HepG2 (cell line): ENCODE data around the gene MYCBPAP. TPM values are rescaled to one million over a fixed set of nuclear protein-coding genes. Genes with fewer than 3 reads are reported as not detected.

Experiments
- BORCS8-MEF2B ChIP-seq: sonication (generic); formaldehyde crosslinking; IDR thresholded peaks from 2 replicates; pipeline ENCODE4 v1.8.0; 2022; ENCODE audit warnings: mild to moderate bottlenecking, missing genetic modification reagents
- EHMT2 ChIP-seq: fragments of 200-600 bp; sonication (generic); IDR thresholded peaks from 2 replicates; pipeline ENCODE4 v1.7.0; 2017; ENCODE audit warnings: antibody characterized with exemption, low read depth, low read length, borderline replicate concordance
- ELF4 ChIP-seq: sonication (generic); formaldehyde crosslinking; IDR thresholded peaks from 2 replicates; pipeline ENCODE4 v1.5.0; 2020; ENCODE audit warnings: missing genetic modification reagents, mild to moderate bottlenecking, moderate library complexity, borderline replicate concordance
- FLYWCH1 ChIP-seq: sonication (generic); formaldehyde crosslinking; IDR thresholded peaks from 2 replicates; pipeline ENCODE4 v1.8.1; 2023; ENCODE audit warnings: mild to moderate bottlenecking, missing genetic modification reagents
- FUBP1 ChIP-seq: sonication (generic); formaldehyde crosslinking; IDR thresholded peaks from 2 replicates; pipeline ENCODE4 v1.5.1; 2020; ENCODE audit warnings: missing genetic modification reagents, mild to moderate bottlenecking, borderline replicate concordance
- HDAC1 ChIP-seq: sonication (generic); formaldehyde crosslinking; IDR thresholded peaks from 2 replicates; pipeline ENCODE4 v1.5.1; 2020; ENCODE audit warnings: mild to moderate bottlenecking, missing genetic modification reagents
- ISL2 ChIP-seq: sonication (generic); formaldehyde crosslinking; IDR thresholded peaks from 2 replicates; pipeline ENCODE4 v1.5.0; 2020; ENCODE audit warnings: missing genetic modification reagents
- KMT2B ChIP-seq: IDR thresholded peaks from 2 replicates; pipeline ENCODE4 v1.6.1; 2016; ENCODE audit warnings: missing genetic modification reagents, missing compliant biosample characterization
- MAFG ChIP-seq: sonication (generic); formaldehyde crosslinking; IDR thresholded peaks from 2 replicates; pipeline ENCODE4 v1.5.1; 2020; ENCODE audit warnings: mild to moderate bottlenecking, missing genetic modification reagents
- MAZ ChIP-seq, 2 experiments: sonication (generic) in 1 of 2; formaldehyde crosslinking in 1 of 2; IDR thresholded peaks; 2 replicates each; pipeline versions ENCODE4 v1.5.0 to v1.6.1; 2012 to 2020; ENCODE audit warnings: low read depth in 2 of 2, mild to moderate bottlenecking in 2 of 2, borderline replicate concordance in 1 of 2, improper control_type of control experiment in 1 of 2, low read length in 1 of 2, missing genetic modification reagents in 1 of 2, moderate library complexity in 1 of 2
- NFATC3 ChIP-seq: sonication (generic); formaldehyde crosslinking; IDR thresholded peaks from 2 replicates; pipeline ENCODE4 v1.5.1; 2020; ENCODE audit warnings: mild to moderate bottlenecking, missing genetic modification reagents
- POLR2AphosphoS2 ChIP-seq: IDR thresholded peaks from 2 replicates; pipeline ENCODE4 v1.6.1; 2011; ENCODE audit warnings: low read depth, low read length, improper control_type of control experiment
- SIX1 ChIP-seq: sonication (generic); formaldehyde crosslinking; IDR thresholded peaks from 2 replicates; pipeline ENCODE4 v1.4.0; 2020; ENCODE audit warnings: missing genetic modification reagents, borderline replicate concordance
- SOX6 ChIP-seq, 2 experiments: fragments of 450-650 bp in 1 of 2; sonication (generic) in 1 of 2; formaldehyde crosslinking in 1 of 2; IDR thresholded peaks; 2 replicates each; pipeline versions ENCODE4 v1.4.0 to v1.6.1; 2017 to 2020; ENCODE audit warnings: antibody characterized with exemption in 1 of 2, mild to moderate bottlenecking in 1 of 2, missing genetic modification reagents in 1 of 2
- TAF15 ChIP-seq: fragments of 200-400 bp; formaldehyde crosslinking; IDR thresholded peaks from one replicate; pipeline ENCODE4 v1.6.1; 2018; ENCODE audit warnings: mild to moderate bottlenecking, low read depth, low read length; ENCODE audit not compliant: poor library complexity, severe bottlenecking
- THAP8 ChIP-seq: sonication (generic); formaldehyde crosslinking; IDR thresholded peaks from 2 replicates; pipeline ENCODE4 v1.5.1; 2020; ENCODE audit warnings: missing genetic modification reagents, mild to moderate bottlenecking, borderline replicate concordance
- ZBTB44 ChIP-seq: sonication (generic); formaldehyde crosslinking; IDR thresholded peaks from 2 replicates; pipeline ENCODE4 v1.4.0; 2020; ENCODE audit warnings: missing genetic modification reagents
- ZFAT ChIP-seq: sonication (generic); formaldehyde crosslinking; conservative IDR thresholded peaks from 2 replicates; pipeline ENCODE4 v1.8.1; 2023; ENCODE audit warnings: missing genetic modification reagents, inconsistent platforms
- ZNF124 ChIP-seq: sonication (generic); formaldehyde crosslinking; IDR thresholded peaks from 2 replicates; pipeline ENCODE4 v1.4.0; 2020; ENCODE audit warnings: missing genetic modification reagents
- ZNF205 ChIP-seq: IDR thresholded peaks from 2 replicates; pipeline ENCODE4 v1.6.1; 2018; ENCODE audit warnings: missing biosample characterization, missing genetic modification reagents
- ZNF317 ChIP-seq: sonication (generic); formaldehyde crosslinking; IDR thresholded peaks from 2 replicates; pipeline ENCODE4 v1.5.0; 2020; ENCODE audit warnings: mild to moderate bottlenecking, missing genetic modification reagents
- ZNF331 ChIP-seq: sonication (generic); formaldehyde crosslinking; IDR thresholded peaks from 2 replicates; pipeline ENCODE4 v1.4.0; 2020; ENCODE audit warnings: missing genetic modification reagents
- ZNF382 ChIP-seq: sonication (generic); formaldehyde crosslinking; IDR thresholded peaks from 2 replicates; pipeline ENCODE4 v1.5.0; 2020; ENCODE audit warnings: missing genetic modification reagents, mild to moderate bottlenecking, borderline replicate concordance
- ZNF616 ChIP-seq: sonication (generic); formaldehyde crosslinking; IDR thresholded peaks from 2 replicates; pipeline ENCODE4 v1.5.0; 2020; ENCODE audit warnings: low read depth, mild to moderate bottlenecking, missing genetic modification reagents
- ZNF644 ChIP-seq: IDR thresholded peaks from 2 replicates; pipeline ENCODE4 v1.6.1; 2016; ENCODE audit warnings: low read depth
- ZNF839 ChIP-seq: sonication (generic); formaldehyde crosslinking; IDR thresholded peaks from 2 replicates; pipeline ENCODE4 v1.4.0; 2020; ENCODE audit warnings: missing genetic modification reagents, mild to moderate bottlenecking, borderline replicate concordance
- polyA plus RNA-seq, 8 experiments: library from polyadenylated mRNA; depleted of rRNA in 3 of 8; stranded (reverse) in 7 of 8; unstranded in 1 of 8; fragments of >200 nt; fragmentation: Illumina TruSeq in 4 of 8; extraction: Trizol in 4 of 8; gene quantifications; 2 replicates each; pipeline versions ENCODE4 v1.2.1 to v1.2.3, GENCODE V29; 2011 to 2016; ENCODE audit warnings: low read depth in 4 of 8, missing spikeins in 1 of 8, mixed read lengths in 1 of 8; ENCODE audit not compliant: insufficient read depth in 1 of 8
- total RNA-seq, 5 experiments: library from RNA; depleted of rRNA; stranded (reverse); fragments of >200 nt; fragmentation: Illumina TruSeq; extraction: Trizol; gene quantifications; 2 replicates each; pipeline ENCODE4 v1.2.3, GENCODE V29; 2016; ENCODE audit warnings: low read depth in 1 of 5

Gene MYCBPAP
- total and polyA plus RNA-seq, 2 of the 13 experiments (the other 11 are each of a cell fraction or from before 2014, with no cell fraction given): 0.22 to 0.24 TPM

GRCh38 chr17:50550661-50551432 is 42.6 kb downstream of the MYCBPAP start (continued):
- no peak for TF ChIP-seq BORCS8-MEF2B (CRISPR knock-in tag)
- TF ChIP-seq ZNF616 (CRISPR knock-in tag): no peak
- no peak for TF ChIP-seq NFATC3
- no peak for TF ChIP-seq POLR2AphosphoS2
- TF ChIP-seq TAF15: no peak
- no peak for TF ChIP-seq SIX1
- peak; percentile 56; the same call in 1 of the 2 replicates for TF ChIP-seq KMT2B
- TF ChIP-seq ZNF644 (CRISPR knock-in tag): no peak
- TF ChIP-seq EHMT2: no peak
- TF ChIP-seq HDAC1 (CRISPR knock-in tag): no peak
- no peak for TF ChIP-seq ZNF317
- no peak for TF ChIP-seq THAP8 (CRISPR knock-in tag)
- TF ChIP-seq ZNF382: no peak
- TF ChIP-seq ZNF205 (CRISPR knock-in tag): no peak
- TF ChIP-seq ISL2 (CRISPR knock-in tag): no peak
- TF ChIP-seq FUBP1 (CRISPR knock-in tag): no peak
- TF ChIP-seq ZBTB44: no peak
- TF ChIP-seq ZNF331: 0 out of 2 replicates have a peak, but pooled peaks have one; percentile 67
- no peak for TF ChIP-seq MAFG (CRISPR knock-in tag)
- TF ChIP-seq SOX6 (IDR thresholded peaks at IDR 0.05): no peak
- peak; percentile 46; the same call in 1 of the 2 replicates for TF ChIP-seq SOX6 (CRISPR knock-in tag; IDR thresholded peaks at IDR 0.05)
- TF ChIP-seq ZFAT (CRISPR knock-in tag): no peak
- TF ChIP-seq ZNF124 (CRISPR knock-in tag): peak; percentile 80
- TF ChIP-seq ZNF839 (CRISPR knock-in tag): no peak
- no peak for TF ChIP-seq FLYWCH1
- no peak for TF ChIP-seq MAZ (IDR thresholded peaks at IDR 0.05; ENCODE audit: borderline replicate concordance, low read depth, low read length)
- peak; percentile 61; the same call in 1 of the 2 replicates for TF ChIP-seq MAZ (CRISPR knock-in tag; IDR thresholded peaks at IDR 0.05; ENCODE audit: low read depth)
- no peak for TF ChIP-seq ELF4
